HL-60/S4 treated with retinoic acid at 250 ng/mL for 4 days and 3 days (cell line): ENCODE data around the gene PDS5B.
"Not testable (repeated sequence)": the region's sequence is repeated elsewhere in the genome, so short reads cannot be mapped to it uniquely, and the experiment has no call there.

Experiments
- in situ Hi-C: fragments of 300-500 bp; cut with MboI; formaldehyde crosslinking; loops from 2 replicates; pipeline ENCODE4 v1.7.0; 2022; ENCODE audit warnings: low sequenced_read_pairs

The PDS5B gene

DNA sequence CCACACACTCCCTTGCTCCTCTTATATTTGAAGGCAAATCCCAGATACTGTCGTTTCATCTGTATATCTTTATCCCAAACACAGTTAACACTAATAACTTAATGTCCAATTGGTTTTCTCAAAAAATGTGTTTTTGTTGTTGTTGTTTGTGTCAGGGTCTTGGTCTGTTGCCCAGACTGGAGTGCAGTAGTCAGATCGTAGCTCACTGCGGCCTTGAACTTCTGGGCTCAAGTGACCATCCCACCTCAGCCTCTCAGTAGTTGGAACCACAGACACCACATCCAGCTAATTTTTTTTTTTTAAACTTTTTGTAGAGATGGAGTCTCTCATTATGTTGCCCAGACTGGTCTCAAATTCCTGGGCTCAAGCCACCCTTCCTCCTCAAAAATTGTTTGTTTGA, 137.7 kb downstream of the PDS5B start:
- in situ Hi-C loops: no loop called here

DNA sequence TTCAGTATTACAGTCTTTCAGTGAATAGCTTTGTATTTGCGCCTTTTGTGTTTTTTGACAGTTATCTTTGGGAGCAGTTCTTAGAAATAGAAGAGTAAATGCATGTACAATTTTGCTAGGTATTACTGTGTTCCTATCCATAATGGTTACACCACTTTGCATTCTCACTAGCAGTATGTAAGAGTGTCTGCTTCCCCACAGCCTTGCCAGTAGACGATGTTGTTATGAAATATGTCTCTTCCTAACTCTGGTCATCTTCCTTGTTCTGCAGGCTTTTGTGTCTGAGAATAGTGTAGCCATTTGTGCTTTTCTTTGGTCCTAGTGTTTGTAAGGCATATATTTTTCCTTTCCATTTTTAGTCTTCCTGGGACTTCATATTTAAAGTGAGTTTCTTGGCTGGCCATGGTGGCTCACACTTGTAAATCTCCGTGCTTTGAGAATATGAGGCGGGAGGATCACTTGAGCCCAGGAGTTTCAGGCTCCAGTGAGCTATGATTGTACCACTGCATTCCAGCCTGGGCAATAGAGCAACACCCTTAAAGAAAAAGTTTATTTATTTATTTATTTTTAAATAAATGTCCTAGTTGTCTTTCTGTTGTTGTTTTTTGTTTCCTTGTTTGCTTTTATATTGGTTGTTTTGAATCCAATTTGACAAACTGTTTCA, 140.3 kb downstream of the PDS5B start:
- in situ Hi-C loops: no loop called here

DNA sequence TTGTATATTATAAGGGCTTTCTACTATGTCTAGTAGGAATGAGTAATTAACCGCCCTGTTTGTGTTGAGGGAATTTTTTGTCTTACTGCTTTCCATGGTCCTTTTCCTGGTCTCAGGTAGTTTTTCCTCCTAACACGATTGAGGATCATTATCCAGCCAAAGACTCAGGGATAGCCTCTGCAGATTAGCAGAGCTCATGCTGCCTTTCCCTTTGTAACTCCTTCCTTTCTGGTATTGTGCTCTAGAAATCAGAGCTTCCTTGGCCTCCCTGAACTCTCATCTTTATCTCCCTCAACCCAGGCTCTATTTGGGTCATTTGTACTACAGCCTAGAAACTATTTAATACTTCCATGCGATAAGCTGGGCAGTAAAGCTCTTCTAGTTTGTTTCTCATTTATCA, 142.1 kb downstream of the PDS5B start:
- in situ Hi-C loops: no loop called here

DNA sequence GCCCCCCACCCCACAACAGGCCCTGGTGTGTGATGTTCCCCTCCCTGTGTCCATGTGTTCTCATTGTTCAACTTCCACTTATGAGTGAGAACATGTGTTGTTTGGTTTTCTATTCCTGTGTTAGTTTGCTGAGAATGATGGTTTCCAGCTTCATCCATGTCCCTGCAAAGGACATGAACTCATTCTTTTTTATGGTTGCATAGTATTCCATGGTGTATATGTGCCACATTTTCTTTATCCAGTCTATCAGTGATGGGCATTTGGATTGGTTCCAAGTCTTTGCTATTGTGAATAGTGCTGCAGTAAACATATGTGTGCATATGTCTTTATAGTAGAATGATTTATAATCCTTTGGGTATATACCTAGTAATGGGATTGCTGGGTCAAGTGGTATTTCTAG, 142.8 kb downstream of the PDS5B start:
- in situ Hi-C loops: not testable (repeated sequence)

DNA sequence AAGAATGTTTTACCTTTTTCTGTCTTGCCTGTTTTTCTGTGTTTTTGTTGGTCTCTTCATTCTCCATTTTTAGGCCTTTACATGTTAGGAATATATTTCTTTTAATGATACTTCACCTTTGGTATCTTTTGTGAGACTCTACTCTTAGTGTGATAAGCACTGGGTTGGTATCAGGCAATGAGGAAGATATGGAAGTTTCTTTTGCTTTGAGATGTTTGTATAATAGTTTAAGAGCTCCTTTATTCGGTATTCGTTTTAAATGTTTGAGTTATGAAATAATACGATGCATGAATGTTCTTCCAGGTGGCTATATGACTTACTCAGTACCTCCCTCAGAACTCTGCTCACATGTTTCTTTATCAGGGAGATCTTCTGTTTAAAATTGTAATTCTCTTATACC, 144.8 kb downstream of the PDS5B start:
- in situ Hi-C loops: no loop called here

DNA sequence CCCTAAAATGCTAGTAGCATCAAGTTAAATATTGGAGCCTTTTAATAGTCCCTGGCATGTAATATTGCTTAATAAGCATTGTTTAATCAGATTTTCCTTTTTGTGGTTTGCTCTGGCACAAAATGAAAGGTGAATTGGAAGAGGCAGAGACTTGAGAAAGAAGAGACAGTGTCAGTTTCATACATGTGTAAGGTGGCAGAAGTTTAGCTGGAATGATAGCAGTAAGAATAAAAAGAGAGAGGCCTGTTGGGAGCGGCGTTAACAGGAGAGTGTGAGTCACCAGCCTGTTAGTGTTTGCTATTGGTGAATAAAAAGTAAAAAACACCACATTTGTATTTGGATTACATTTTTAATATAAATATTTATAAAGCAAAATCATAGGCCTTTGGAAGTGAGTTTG, 145.3 kb downstream of the PDS5B start:
- in situ Hi-C loops: no loop called here

DNA sequence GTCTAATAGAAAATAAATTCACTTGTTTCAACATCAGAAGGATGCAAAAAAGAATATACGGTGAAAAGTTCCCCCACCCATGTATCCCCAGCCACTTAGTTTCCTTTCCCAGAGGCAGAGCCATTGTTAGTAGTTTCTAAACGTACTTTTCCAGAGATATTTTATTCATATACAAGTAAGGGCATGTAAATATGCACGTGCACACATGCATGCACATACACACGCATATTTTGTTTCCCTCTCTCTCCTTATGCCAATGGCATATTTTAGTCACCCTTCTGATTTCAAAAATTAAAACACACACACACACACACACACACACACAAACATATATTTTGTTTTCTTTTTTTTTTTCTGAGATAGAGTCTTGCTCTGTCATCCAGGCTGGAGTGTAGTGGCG, 147.4 kb downstream of the PDS5B start:
- in situ Hi-C loops: no loop called here

DNA sequence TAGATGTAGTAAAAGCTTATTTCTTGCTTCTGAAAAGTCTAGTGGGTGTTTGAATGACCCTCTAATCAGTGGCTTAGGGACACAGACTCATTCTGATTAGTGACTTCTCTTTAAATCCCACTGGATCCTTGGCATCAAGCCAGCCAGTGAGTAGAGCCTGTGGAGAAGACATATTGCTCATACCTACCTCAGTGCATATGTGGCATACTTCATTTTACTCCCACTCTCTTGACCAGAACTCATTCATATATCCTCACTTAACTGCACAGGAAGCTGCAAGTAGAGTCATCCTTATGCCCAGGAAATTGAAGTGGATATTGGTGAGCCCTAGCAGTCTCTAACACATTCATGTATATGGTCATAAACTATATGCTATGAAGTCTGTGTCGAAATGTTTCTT, 148.3 kb downstream of the PDS5B start:
- in situ Hi-C loops: no loop called here

DNA sequence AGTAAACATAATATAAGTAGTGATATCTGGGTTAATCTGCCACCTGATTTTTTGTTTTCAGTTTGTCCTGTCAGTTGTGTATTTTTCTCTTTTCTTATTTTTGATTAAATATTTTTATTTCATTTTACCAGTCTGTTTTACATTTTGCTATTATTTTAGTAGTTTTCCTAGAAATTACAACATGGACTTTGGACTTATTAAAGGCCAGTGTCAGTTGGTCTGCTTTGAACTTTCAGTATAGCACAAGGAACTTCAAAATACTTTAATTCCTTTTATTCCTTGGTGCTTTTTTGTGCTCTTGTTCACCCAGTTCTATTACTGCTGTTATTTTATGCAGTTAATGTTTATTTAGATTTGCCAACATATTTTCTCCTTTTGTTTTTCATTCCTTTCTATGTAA, 149.6 kb downstream of the PDS5B start:
- in situ Hi-C loops: no loop called here

DNA sequence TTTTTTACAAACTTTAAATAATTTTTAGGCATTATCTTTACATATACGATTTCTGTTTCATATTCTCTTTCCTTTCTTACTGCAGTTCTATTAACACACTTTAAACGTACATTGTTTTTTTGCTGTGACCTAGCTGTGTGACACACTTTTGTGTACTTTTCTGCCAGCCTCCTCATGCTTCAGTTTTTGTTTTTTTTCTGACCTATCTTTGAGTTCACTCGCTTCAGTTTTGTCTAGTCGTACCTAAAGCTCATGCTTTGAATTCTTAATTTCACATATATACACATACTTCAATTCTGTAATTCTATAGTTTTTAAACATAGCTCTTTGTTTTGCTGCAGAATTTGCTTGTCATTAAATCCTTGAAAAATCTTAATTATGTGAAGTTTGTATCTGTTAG, 150.4 kb downstream of the PDS5B start:
- in situ Hi-C loops: no loop called here

DNA sequence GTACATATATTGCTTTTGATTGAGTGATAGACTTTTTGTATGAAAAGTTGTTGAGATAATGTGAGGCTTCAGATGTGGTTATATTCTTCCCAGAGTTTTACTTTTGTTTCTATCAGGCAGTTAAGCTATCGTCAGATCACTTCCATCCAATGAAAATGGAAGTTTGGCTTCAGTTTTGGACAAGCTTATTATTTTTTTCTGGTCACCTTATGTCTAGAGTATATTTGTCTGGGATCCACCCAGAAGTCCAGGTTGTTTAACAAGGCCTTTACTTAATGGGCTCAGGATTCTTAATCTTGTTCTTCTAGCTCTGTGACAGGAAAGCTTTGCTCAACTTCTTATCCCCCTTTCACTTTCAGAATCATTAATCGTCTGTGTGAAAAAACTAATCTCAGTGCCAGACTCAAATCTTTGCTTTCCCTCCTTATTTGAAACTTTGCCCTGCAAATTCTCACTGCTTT, 150.9 kb downstream of the PDS5B start:
- in situ Hi-C loops: no loop called here

DNA sequence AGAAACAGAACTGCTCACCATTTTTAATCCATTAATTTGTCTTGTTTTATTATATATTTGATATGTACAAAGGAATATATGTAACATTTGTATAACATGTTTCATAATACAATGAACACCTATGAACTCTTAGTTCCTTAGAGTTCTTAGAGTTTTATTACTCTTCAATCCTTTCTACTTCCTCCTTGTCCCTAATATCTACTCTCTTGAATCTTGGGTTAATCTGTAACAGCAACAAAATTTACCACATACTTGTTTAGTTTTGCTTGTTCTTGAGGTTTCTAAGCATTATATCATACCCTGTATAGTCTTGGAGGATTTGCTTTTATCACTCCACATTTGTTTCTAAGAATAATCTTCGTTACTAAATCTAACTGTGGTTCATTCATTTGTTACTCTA, 151.4 kb downstream of the PDS5B start:
- in situ Hi-C loops: no loop called here

DNA sequence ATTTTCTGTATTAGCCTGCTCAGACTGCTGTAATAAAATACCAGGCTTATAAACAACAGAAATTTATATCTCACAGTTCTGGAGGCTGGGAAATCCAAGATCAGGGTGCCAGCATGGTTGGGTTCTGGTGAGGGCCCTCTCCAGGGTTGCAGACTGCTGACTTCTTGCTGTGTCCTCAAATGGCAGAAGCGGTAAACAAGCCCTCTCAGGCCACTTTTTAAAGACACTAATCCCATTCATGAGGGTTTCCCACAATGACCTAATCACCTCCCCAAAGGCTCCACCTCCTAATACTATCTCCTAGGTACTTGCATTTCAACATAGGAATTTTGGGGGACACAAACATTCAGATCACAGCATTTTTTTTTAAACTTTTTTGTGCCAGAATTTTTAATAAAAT, 159.3 kb downstream of the PDS5B start:
- in situ Hi-C loops: no loop called here

DNA sequence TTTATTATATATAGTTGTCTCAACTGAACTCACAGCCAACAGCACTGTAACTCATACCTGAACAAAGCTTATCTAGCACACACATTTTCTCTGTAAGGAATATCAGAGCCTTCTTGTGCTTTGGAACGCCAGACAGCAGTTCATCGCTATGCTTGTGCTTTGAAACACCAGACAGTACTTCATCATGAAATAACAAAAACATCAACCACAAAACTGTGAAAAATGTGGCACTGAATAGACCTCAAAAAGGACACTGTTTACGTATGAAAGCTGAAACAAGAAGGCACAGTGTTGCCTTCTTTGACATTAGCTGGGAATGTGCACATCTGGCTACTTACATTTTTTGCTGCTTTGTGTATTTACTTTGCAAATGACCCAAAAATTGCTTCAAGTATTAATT, 160.2 kb downstream of the PDS5B start:
- in situ Hi-C loops: no loop called here

DNA sequence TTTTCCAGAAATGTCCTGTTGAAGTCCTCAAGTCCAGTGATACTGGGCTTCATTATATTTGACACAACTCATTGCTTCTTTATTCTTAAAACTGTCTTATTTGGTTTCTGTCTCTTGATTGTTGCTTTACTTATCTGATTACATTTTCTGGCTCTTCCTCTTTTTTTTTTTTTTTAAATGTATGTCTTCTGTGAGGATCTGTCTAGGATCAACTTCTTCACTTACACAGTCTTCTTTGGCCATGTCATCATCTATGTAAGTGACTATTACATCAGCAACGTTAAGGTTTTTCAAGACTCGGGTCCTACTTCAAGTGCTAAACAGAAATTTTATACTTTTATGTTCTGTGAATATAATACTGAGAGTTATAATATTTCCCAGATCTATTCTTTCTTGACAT, 162.1 kb downstream of the PDS5B start:
- in situ Hi-C loops: no loop called here

DNA sequence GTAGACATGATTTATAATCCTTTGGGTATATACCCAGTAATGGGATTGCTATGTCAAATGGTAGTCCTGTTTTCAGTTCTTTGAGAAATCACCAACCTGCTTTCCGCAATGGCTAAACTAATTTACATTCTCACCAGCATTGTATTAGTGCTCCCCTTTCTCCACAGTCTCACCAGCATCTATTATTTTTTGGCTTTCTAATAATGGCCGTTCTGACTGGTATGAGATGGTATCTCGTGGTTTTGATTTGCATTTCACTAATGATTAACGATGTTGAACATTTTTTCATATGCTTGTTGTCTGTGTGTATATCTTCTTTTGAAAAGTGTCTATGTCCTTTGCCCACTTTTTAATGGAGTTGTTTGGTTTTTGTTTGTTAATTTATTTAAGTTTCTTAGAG, 165.1 kb downstream of the PDS5B start:
- in situ Hi-C loops: no loop called here

DNA sequence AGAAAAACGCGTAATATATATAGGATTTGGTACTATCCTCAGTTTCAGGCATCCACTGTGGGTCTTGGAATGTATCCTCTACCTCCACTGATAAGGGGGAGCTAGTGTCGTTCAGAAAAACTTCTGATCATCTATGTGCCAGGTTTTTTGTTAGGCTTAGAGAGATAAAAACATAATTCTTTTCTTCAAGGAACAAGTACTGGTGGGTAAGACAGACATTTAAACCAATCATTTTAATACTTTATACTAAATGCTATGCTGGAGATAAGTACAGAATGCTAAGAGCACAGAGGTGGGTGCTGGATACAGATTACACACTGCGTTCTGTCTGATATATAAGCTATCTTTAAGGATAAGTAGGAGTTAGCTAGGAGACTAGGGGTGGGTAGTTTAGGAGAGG, 166.1 kb downstream of the PDS5B start:
- in situ Hi-C loops: no loop called here

DNA sequence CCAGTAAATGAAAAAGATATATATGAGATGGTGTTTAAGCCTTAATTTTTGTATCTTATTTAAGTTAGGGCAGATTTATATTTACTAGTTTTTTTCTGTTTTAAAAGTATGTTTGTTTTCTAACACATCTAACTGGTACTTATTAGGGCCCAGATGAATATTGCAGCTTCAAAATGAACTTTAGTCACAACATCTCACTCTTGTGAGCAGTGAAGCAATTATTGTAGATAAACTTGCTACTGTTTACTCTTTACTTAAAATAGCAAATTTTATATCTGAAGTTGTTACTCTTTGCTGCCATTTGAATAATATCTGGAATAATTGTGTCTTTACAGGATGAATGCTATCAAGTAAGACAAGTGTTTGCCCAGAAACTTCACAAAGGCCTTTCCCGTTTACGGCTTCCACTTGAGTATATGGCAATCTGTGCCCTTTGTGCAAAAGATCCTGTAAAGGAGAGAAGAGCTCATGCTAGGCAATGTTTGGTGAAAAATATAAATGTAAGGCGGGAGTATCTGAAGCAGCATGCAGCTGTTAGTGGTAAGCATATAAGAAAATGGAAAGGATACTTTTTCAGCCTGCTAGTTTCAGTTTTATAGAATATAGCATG, 166.8 kb downstream of the PDS5B start:
- in situ Hi-C loops: no loop called here

DNA sequence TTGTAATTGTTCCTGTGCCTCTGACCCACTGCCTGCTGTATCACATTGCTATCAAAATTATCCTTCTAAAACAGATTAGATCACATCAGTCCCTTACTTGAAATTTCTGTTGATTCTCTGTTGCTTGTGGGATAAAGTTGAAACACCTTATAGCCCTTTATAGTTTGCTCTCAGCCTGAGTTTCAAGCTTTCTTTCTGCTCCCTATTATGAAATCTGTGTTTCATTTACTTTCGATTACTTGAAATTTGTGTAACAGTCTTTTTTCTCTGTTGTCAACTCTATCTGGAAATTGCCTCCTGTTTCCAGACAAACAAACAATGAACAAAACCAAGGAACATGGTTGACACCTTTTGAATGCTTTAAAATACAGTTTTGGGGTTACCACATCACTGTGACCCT, 167.9 kb downstream of the PDS5B start:
- in situ Hi-C loops: no loop called here

DNA sequence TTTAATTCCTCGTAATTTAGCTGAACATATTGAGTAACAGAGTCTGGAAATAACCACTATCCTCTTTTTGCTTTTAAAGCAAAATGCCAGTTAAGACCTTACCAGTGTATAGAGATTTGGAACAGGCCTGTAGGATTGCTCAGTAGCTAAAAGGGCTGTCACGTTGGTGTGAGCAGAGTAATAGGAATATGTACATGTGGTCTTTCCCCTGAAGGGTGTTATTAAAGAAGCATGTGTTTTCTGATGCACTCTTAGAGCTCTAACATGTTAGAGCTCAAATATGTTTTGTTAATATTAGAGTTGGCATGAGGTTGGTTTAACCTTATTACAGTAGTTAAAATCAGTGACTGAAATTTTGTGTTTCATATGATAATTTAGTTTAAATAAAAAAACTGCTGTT, 172.9 kb downstream of the PDS5B start:
- in situ Hi-C loops: no loop called here

DNA sequence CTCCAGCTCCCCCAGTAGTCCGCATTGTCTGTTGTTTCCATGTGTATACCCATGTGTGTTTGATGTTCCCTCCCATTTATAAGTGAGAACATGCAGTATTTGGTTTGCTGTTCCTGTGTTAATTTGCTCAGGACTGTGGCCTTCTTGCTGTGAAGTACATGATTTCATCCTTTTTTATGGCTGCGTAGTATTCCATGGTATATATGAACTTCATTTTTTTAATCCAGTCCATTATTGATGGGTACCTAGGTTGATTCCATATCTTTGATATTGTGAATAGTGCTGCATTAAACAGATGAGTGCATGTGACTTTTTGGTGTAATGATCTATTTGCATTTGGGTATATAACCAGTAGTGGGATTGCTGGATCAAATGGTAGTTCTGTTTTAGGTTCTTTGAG, 175.2 kb downstream of the PDS5B start:
- in situ Hi-C loops: no loop called here

DNA sequence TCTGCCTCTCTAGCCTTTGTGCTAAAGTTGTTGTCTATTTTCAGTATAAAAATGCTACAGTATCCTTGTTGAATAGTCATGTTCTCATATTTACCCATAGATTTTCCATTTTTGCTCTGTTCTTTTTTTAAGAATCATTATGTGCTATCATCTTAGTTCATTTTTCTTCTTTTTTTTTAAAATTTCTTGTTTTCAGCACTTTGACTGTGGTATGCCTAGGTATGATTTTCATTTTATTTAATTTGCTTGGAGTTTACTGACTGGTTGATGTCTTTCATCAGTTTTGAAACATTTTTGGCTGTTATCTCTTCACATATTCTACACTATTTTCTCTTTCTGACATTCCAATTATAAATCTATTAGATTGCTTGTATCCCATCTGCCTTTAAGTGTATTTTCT, 192.9 kb downstream of the PDS5B start:
- in situ Hi-C loops: no loop called here

DNA sequence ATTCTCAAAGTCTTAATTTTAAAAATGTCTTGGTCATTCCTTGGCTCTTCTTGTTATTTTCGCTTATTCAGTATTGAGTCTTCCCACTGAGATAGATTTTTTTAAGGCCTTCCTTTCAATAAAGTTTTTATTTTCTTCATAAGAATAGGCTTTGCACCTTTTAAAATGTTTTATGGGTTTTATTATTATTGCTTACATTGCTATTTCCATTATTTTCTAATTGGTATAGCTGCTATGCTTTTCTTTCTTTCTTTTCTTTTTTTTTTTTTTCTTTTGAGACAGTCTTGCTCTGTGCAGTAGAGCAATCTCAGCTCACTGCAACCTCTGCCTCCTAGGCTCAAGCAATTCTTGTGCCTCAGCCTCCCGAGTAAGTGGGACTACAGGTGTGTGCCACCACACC, 195.7 kb downstream of the PDS5B start:
- in situ Hi-C loops: no loop called here
